Activated CD4-positive, alpha-beta T cell treated with anti-CD3 and anti-CD28 coated beads, Interleukin-2, amount 50 U/mL, for 1 hour (primary cell): ENCODE measurements around the gene ZNF764.

Experiments
- DNase-seq: peaks from one replicate; pipeline ENCODE4 v3.0.0-alpha.2; 2020

Gene ZNF764

DNA sequence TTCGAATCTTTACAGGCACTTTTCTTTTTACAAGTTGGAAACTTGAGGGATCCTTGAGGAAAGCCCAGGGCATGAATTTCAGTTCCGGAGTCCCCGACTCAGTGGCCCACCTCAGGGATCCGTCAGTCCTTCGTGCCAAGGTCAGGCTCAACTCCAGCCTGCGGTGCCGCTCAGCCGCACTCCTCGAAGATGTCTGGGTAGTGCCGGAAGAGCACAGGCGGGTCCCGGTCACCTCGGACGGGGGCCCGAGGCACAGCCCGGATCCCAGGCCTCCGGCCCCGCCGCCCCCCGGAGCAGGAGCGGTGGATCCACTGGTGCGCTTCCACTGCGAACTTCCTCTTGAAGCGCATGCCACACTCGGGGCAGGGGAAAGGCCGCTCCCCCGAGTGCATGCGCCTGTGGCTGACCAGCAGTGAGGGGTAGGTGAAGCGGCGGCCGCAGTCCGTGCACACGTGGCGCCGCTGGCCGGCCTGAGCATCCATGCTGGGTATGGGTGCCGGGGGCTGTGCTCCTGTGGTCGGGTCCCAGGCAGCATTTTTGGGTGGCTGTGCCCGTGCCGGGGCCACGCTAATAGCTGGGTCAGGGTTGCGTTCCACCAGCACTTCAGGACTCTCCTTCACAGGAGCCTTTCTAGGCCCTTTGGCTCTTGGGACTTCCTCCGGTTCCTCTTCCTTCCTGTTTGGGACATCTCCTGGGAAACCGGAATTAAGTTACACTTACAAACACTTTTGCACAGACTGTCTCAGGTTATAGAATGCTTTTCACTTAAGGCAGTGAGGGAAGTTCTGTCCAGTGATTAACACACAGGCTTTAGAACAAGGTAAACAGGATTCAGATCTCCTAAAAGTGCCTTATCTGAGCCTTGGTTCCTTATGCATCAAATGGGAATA, 11.8 kb upstream of the ZNF764 start:
- no peak for DNase-seq

DNA sequence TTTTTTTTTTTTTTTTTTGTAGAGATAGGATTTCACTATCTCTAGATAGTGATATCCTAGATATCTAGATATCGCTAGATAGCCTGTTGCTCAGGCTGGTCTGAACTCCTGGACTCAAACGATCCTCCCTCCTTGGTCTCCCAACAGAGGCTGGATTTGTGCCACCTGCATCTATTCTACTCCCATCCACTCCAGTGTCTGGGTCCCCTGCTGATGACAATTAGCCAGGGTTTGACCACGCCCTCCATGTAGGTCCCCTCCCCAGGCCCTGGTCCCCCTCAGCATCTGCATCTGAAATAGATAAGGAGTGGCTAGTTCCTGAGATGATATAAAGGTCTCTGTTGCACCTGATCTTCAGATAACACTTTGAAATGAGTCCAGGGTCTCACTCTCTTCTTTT, 11.1 kb upstream of the ZNF764 start:
- DNase-seq, result no peak

DNA sequence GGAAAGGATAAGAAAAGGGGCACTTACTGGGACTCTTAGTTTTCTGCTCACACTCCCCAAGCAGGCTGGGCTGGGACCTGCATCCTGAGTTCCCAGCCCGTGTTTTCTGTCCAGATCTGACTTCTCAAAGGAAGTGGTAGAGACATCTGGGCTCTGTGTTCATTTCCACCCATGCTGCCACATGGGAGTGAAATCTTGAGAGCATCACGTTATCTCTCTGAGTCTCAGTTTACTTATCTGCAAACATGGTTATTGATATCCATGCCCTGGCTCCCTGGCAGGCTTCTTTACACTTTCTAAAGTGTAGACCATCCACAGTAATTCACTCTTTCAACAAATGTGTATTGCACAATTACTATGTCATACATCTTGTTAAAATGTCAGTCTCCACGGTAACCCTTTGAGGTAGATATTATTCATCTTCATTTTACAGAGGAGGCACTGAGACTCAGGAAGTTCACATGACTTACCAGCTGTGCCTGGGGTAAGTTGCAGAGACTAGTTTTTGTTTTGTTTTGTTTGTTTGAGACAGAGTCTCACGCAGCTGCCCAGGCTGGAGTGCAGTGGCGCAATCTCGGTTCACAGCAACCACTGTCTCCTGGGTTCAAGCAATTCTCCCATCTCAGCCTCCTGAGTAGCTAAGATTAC, 9.9 kb upstream of the ZNF764 start:
- peak; percentile 50 for DNase-seq

DNA sequence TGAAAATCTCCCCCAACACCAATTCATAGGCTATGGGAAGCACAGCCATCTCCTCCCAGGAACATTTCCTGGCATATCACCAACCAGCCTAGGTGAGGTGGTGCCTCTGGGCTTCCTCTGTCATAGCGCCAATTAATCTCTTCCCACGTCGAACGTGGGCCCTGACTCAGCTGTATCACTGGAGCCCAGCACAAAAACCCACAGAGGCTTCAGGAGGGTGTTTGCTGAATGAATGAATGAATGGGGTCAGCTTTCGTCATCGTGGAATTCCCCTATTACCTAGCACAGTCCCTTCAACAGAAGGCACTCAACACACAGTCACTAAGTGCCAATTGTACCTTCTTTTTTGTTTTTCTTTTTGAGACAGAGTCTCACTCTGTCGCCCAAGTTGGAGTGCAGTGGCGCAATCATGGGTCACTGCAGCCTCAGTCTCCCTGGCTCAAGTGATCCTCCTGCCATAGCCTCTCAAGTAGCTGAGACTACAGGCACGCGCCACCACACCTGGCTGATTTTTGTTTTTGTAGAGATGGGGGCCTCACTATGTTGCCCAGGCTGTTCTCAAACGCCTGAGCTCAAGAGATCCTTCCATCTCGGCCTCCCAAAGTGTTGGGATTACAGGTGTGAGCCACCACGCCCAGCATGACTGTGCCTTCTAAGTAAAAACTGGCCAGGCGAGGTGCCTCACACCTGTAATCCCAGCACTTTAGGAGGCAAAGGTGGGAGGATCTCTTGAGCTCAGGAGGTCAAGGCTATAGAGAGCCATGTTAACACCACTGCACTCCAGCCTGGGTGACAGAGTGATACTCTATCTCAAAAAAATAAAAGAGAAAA, 9.2 kb upstream of the ZNF764 start:
- DNase-seq, result peak; percentile 41

DNA sequence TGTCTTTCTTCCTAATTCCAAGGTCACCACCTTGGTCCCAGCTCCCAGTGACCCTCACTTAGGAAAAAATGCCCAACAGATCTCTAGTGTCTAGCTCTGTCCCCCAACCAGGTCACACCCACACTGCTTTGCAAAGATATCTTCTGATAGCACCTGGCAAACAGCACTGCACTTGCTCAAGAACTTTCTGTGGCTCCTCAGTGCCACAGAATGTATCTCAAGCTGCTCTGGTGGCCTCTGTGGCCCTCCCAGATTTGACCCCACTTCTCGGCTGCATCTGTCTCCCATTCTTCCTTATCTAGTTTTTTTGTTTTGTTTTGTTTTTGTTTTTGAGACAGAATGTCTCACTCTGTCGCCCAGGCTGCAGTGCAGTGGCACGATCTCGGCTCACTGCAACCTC, 8.4 kb upstream of the ZNF764 start:
- no peak for DNase-seq

DNA sequence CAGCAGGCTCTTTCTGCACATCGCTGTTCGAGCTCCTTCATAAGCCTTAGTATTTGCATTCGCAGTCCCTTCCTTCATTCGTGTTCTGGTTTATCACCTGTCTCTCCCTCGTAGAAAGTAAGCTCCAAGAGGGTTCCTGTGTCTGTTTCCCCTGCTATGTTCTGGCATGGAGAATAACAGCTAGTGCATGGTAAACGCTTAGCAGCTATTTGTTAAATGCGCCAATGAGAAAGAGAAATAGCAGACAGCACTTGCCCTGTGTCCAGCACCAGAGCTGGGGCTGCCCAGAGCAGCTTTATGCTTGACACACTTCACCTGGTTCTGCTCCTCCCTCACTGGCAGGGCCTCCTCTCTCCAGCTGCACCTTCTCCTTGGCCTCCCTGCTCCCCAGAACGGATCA, 7.8 kb upstream of the ZNF764 start:
- DNase-seq, result no peak

DNA sequence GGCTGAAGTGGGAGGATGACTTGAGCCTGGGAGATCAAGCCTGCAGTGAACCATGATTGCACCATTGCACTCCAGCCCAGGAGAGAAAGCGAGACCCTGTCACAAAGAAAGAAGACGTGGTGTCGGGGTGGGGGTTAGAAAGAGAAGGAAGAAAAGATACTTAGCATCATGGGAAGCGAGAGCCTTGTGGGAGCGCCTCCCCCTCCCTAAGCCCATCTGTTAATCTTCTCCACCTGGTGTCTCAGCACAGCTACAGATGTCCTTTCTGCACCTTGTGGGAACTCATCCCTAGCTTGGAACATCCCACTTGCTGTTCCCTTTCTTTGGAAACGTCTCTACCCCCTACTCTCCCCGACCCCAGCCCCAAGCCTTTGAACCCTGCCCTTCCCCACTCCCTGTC, 7.4 kb upstream of the ZNF764 start:
- no peak for DNase-seq

DNA sequence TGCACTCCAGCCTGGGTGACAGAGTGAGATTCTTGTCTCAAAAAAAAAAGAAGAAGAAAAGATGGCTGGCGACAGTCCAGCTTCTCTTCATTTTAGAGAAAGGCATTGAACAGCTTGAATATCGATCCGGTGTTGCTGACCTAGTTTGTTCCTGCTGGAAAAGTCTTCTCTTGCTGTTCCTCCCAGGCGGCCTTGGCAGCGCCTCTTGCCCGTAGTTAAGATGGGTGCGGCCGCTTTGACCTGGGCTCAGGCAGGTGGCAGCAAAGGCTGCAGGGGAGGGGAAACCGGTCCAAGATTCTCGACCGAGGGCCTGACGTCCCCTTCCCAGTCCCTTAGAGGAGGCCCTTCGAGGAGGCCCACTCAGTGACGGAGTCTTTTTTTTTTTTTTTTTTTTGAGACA, 3.8 kb upstream of the ZNF764 start:
- no peak for DNase-seq

DNA sequence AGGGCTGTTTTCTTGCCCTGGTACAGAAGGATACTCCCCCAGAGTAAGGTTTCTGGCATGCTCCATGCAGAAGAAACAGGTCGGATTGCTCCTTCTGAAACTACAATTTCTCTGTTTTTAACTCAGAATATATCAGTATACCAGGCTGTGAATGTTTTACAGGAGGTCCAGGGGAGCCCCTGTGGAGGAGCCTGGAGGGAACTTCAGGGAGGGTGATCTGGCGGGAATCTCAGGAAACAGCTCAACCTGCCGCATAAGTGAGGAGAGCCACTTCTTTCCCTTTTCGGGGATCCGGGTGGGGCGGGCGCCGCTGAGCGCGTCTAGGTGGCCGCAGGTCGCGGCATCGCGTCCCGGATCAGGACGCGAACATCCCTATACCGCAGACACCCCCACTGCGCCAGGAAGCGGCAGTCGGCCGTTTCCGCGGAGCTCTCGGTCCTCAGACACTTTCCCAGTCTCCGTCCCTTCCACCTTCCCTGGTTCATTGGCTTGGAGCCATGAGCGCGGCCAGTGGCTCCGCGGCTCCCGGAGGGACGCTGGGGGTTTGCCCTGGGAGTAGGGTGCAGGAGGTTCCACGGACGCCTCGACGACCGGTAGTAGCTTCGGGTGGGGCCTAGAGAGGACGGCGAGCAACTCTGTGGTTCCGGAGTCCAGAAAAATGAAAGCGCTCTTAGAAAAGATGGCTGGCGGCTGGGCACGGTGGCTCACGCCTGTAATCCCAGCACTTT, 3.1 kb upstream of the ZNF764 start:
- DNase-seq, result no peak

DNA sequence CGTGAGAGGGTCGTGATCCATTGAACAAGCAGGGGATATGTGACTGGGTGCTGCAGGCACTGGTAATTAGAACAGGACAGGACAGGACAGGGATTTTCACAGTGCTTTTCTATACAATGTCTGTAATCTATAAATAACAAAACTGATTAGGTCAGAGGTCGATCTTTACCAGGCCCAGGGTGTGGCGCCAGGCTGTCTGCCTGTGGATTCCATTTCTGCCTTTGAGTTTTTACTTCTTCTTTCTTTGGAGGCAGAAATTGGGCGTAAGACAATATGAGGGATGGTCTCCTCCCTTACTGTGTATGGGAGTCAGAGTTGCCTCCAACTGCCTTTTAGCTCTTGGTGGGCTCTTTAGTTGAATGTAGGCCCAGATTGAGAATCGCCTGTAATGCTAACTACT, 1.5 kb upstream of the ZNF764 start:
- DNase-seq, result no peak

DNA sequence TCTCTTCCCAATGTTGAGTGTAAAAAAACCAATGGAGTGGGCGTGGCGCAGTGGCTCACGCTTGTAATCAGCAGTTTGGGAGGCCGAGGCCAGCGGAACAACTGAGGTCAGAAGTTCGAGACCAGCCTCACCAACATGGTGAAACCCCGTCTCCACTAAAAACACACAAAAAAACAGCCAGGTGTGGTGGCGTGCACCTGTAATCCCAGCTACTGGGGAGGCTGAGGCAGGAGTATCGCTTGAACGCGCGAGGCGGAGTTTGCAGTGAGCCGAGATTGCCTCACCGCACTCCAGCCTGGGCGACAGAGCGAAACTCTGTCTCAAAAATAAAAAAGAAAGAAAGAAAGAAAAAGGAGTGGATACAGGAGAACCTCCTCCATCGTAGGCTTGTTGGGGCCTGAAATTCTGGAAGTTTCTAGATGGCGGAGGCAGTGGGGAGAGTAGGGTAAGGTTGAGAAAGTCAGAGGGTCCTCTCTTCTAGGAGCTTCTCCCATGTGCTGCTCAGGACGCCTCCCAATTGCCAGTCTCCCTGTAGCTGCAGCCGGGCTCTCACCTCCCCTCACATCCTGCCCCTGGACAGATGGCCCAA, 709 bp upstream of the ZNF764 start:
- DNase-seq, result no peak

DNA sequence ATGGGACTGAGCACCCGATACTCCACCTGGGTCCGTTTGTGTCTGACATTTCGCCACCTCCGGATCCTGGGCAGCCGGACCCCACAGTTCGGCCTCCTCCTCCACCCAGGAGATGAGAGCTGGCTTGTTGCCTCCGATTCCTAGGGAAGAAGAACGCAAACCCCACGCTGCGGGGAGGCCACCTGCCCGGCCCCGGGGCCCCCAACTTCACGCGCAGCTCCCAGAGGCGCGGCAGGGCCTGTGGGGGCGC, 542 bp downstream of the ZNF764 start:
- DNase-seq, result no peak

DNA sequence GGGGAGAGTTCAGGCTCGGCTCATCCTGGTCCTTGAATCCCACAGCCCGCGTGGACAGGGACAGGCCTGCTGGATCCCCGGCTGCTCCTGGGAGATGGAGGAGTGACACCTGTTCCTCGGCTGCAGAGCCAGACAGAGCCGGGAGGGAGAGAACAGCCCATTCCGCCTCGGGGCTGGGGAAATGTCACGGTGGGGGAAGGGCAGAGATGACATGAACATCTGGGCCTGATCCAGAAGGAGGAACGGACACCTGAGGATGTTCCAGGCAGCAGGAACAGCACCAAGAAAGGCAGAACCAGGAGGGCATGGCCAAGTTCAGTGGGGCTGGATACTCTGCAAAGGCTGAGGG, 2.1 kb downstream of the ZNF764 start:
- DNase-seq, result no peak

DNA sequence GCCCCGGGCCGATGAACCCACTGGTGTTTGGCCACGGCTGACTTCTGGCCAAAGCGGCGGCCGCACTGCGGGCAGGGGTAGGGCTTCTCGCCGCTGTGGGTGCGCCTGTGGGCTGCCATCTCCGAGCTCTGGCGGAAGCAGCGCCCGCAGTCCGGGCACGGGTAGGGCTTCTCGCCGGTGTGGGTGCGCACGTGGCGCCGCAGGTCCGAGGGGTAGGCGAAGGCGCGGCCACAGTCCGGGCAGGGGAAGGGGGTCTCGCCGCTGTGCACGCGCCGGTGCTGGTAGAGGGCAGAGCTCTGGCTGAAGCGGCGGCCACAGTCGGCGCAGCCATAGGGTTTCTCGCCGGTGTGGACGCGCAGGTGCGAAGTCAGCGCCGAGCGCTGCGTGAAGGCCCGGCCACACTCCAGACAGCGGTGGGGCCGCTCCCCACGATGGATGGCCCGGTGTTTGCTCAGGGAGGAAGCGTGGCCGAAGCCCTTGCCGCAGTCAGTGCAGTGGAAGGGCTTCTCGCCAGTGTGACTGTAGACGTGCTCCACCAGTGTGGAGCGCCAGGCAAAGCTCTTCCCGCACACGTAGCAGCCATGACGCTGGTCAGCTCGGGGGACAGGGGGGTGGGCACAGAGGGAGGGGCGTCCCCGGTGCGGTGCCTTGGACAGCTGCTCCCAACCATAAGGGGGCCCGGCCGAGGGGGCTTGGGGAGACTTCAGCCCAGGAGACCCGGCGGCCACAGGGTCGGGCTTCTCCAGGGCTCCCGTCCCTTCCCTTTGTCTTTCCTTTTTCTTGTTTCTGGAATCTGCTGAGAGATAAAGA, 2.7 kb downstream of the ZNF764 start:
- DNase-seq, result no peak

DNA sequence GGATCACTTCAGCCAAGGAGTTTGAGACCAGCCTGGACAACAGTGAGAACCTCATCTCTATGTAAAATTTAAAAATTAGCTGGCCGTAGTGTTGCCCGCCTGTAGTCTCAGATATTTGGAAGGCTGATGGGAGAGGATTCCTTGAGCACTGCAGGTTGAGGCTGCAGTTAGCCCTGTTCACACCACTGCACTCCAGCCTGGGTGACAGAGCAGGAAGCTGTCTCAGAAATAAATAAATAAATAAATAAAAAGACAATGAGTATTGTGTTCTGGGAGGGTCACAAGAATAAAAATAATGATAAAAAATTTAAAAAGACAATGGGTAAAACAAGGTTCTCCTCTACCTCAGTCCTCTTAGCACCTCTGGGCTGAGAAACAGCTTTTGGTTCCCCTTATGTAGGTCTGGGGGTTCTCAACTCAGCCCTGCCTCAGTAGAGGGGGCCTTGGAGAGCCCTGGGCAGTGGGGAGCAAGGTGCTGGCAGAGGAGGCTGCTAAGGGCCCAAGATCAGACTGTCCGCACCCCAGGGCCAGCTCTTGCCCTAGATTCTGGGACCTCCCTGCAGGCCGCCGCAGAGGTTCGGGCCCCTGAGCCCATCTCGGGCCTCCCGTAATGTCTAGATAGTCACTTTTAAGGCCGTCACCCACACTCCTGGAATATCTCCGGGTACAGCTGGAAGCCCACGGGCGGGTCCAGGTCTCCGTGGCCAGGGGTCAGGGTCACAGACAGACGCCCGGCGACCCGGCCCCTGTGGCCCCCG, 3.4 kb downstream of the ZNF764 start:
- DNase-seq, result no peak

DNA sequence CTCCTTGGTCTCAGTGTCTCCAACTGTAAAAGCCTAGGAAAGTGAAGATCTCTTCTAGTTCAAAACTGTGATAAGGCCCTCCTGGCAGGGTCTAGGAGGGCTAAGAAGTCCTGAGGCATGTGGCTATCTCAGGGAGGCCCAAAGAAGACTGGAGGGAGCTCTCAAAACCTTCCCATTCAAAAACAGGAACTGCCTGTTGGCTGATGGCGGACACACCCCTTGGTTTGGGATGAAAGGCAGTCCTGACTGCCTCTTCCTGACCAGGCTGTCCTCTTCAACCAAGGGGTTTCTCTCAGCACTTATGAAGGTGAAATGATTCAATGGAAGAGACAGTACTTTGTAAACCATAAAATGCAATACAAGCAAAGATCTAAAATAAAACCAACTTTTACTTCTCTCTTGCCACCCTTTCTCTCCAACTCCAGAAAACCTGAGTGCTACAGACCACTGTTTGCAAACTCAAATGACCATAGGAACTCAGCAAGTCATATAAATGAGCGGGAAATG, 4.7 kb downstream of the ZNF764 start:
- DNase-seq, result no peak

DNA sequence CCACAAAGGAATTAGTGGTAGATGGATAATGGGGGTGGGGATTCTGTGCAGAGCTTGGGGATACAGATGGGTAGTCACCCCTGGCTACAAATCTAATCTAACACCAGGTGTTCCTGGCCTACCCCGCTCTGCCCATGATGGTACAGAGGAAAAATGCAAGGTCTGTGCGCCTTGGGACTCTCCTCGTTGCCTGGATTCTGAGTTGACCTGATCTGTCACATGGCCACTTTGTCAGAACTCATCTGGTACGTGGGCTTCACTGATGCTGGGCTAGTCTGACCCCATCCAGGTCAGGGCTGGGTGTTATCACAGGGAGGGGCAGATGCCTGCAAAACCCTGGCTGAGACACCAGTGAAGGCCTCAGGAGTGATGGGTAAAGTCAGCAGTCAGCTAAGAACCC, 5.2 kb downstream of the ZNF764 start:
- no peak for DNase-seq

DNA sequence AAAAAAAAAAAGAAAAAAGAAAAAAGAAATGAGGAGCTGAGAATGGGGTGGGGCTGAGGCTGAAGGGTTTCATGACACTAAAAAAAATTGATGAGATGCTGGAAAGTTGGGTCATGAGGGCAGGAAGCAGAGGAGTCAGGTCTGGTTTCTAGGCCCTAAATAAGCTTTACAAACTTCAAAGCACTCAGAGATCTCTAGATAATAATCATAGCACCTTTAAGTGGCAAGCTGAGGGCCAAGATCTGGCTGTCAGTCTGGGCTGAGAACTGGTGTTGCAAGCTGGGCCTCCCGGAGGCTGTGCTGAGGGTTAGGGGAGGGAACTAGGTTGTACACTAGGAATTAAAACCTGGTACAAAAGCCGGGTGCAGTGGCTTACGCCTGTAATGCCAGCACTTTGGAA, 6.4 kb downstream of the ZNF764 start:
- DNase-seq, result peak; percentile 67

DNA sequence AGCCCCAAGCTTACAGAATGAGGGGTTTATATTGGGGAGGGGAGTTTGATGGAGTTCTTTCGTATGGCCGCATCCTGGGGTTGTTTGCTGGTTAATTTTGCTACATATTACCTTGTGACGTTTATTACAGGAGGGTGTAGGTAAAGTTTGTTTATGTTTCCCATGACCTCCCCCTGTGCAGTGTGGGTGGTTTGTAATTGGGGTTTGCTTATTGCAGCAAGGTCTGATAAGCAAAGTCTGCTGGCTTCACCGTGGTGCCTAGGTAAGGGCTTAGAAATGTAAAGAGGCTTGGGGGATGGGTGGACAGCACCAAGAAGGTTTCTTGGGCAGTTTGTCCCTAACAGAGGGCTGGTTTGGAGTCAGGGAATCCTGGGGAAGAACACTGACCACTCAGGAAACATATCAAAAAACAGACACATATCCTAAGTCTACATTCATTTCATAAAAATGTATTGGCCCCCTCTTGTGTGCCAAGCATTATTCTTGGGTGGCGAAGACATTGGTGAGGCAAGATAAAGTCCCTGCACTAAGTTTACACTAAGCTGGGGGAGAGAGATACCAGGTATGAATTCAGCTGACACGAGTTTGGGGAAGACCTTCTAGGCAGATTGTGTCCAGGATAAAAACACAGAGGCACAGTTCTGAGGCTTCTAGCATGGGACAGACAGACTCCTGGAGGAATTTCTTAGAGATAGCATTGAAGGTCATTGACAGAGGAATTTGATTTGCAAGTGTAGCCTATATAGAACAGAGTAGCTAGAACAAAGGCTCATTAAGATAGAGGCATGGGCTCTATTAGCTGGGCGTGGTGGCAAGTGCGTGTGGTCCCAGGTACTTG, 9.5 kb downstream of the ZNF764 start:
- DNase-seq, result no peak

DNA sequence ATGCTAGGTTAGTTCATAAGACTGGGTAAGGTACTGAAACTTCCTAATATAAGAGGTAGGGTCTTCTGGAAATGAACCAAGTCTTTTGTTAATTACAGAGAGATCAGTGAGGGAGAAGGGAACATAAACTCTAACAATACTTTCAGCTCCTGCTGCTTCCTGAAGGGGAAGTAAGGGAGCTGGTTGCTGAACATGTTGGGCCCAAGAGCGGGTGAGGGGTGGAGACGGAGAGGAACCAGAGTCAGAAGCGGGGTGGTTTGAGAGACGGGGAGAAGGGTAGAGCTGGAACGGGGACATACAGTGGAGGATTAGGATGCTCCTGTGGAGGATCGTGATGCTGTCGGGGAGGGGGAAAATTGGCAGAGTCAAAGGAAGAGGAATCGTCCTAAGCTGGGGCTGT, 12.1 kb downstream of the ZNF764 start:
- no peak for DNase-seq
